Loucy (cell line): ENCODE results near the gene PREPL.
"Not testable (repeated sequence)": the region's sequence is repeated elsewhere in the genome, so short reads cannot be mapped to it uniquely, and the experiment has no call there.

ENCODE experiments used
- H2AFZ ChIP-seq: fragments of 200-600 bp; sonication (generic); 2 replicates; pipeline ENCODE4 v1.6.0; 2016; ENCODE audit warnings: antibody characterized with exemption, mild to moderate bottlenecking, low read length, moderate library complexity
- H3F3A ChIP-seq: fragments of 200-600 bp; 2 replicates; pipeline ENCODE4 v1.6.0; 2016; ENCODE audit warnings: antibody characterized with exemption, low read depth, mild to moderate bottlenecking
- H3K27me3 ChIP-seq: fragments of 200-600 bp; sonication (generic); 2 replicates; pipeline ENCODE4 v1.6.1; 2014; ENCODE audit warnings: low read length, mild to moderate bottlenecking; ENCODE audit not compliant: insufficient read depth, poor library complexity, severe bottlenecking
- H3K36me3 ChIP-seq: fragments of 200-600 bp; sonication (generic); 2 replicates; pipeline ENCODE4 v1.6.1; 2016; ENCODE audit warnings: low read length; ENCODE audit not compliant: insufficient read depth
- H3K4me1 ChIP-seq: fragments of 200-600 bp; sonication (generic); 2 replicates; pipeline ENCODE4 v1.5.1; 2014; ENCODE audit warnings: low read length, mild to moderate bottlenecking; ENCODE audit not compliant: insufficient read depth, poor library complexity, severe bottlenecking
- H3K4me2 ChIP-seq: fragments of 200-600 bp; sonication (generic); 2 replicates; pipeline ENCODE4 v1.6.0; 2014; ENCODE audit warnings: antibody characterized with exemption, low read length, low read depth, mild to moderate bottlenecking; ENCODE audit not compliant: poor library complexity, severe bottlenecking
- H3K4me3 ChIP-seq: fragments of 200-600 bp; sonication (generic); 2 replicates; pipeline ENCODE4 v1.5.1; 2014; ENCODE audit warnings: low read length, mild to moderate bottlenecking, mixed read lengths; ENCODE audit not compliant: poor library complexity, severe bottlenecking
- H3K79me2 ChIP-seq: fragments of 200-600 bp; sonication (generic); 2 replicates; pipeline ENCODE4 v1.6.1; 2014; ENCODE audit warnings: low read length; ENCODE audit not compliant: insufficient read depth
- H3K9ac ChIP-seq: fragments of 200-600 bp; sonication (generic); 2 replicates; pipeline ENCODE4 v1.6.0; 2014; ENCODE audit warnings: mild to moderate bottlenecking, low read depth, low read length, moderate library complexity; ENCODE audit not compliant: poor library complexity, severe bottlenecking
- H3K9me2 ChIP-seq: fragments of 200-600 bp; sonication (generic); replicated peaks from 2 replicates; pipeline ENCODE4 v1.6.1; 2016; ENCODE audit warnings: low read depth, low read length, mixed read lengths
- H3K9me3 ChIP-seq: fragments of 200-600 bp; sonication (generic); 2 replicates; pipeline ENCODE4 v1.6.1; 2014; ENCODE audit warnings: mild to moderate bottlenecking, antibody characterized with exemption, low read length, low read depth; ENCODE audit not compliant: insufficient read depth
- H4K20me1 ChIP-seq: fragments of 200-600 bp; sonication (generic); 2 replicates; pipeline ENCODE4 v1.6.0; 2014; ENCODE audit warnings: antibody characterized with exemption, low read length, mild to moderate bottlenecking; ENCODE audit not compliant: insufficient read depth, poor library complexity, severe bottlenecking
- CTCF ChIP-seq: fragments of 200-600 bp; sonication (generic); conservative IDR thresholded peaks from 2 replicates; pipeline ENCODE4 v1.5.1; 2014; ENCODE audit warnings: mild to moderate bottlenecking, antibody characterized with exemption, low read length
- EZH2phosphoT487 ChIP-seq: fragments of 200-600 bp; IDR thresholded peaks from 2 replicates; pipeline ENCODE4 v1.6.1; 2018; ENCODE audit warnings: antibody characterized with exemption, mild to moderate bottlenecking, moderate library complexity, borderline replicate concordance

Gene PREPL

GRCh38 chr2:44392338-44392943 lies 31.1 kb upstream of the PREPL start:
- H3K9me2 ChIP-seq: no peaks in the 10 kb centered on the region
- no peaks in the 10 kb centered on the region for H3K36me3 ChIP-seq
- no peaks in the 10 kb centered on the region for H3K4me1 ChIP-seq
- H3K4me3 ChIP-seq: no peak overlapping the region
- TF ChIP-seq EZH2phosphoT487 (no peak), CTCF (peak; percentile 77)
- no peak overlapping the region for H3K4me2 ChIP-seq
- H3K9me3 ChIP-seq: no peaks in the 10 kb centered on the region
- H3F3A ChIP-seq: no peaks in the 10 kb centered on the region
- H3K27me3 ChIP-seq: no peaks in the 10 kb centered on the region
- H4K20me1 ChIP-seq: no peaks in the 10 kb centered on the region
- no peak overlapping the region for H3K9ac ChIP-seq
- no peak overlapping the region for H2AFZ ChIP-seq
- H3K79me2 ChIP-seq: no peaks in the 10 kb centered on the region

DNA sequence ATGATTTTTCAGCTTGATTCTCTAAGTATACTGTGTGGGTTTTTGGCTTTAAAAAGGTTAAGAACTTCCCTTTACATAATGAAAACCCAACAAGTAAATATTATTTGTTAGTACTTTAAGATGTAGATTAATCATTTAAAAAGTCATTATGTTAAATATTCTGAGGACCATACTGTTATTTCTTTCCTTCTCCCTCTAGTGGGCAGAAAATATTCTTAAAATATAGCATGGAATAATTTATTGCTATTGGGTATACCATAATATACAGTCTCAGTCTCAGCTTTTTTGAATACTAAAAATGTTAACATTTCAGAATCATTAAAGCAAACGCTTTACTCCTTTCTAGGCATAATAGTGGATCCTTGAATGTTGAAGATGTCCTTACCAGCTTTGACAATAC lies 28.6 kb upstream of the PREPL start:
- no peaks in the 10 kb centered on the region for H3K79me2 ChIP-seq
- no peaks in the 10 kb centered on the region for H3F3A ChIP-seq
- no peaks in the 10 kb centered on the region for H3K4me1 ChIP-seq
- H3K4me2 ChIP-seq: no peak overlapping the region
- no peaks in the 10 kb centered on the region for H3K9me3 ChIP-seq
- H3K9me2 ChIP-seq: no peaks in the 10 kb centered on the region
- no peak overlapping the region for H2AFZ ChIP-seq
- H3K4me3 ChIP-seq: no peak overlapping the region
- no peaks in the 10 kb centered on the region for H3K27me3 ChIP-seq
- no peaks in the 10 kb centered on the region for H3K36me3 ChIP-seq
- H3K9ac ChIP-seq: no peak overlapping the region
- TF ChIP-seq EZH2phosphoT487 (no peak), CTCF (peak; percentile 63)
- no peaks in the 10 kb centered on the region for H4K20me1 ChIP-seq

- Histone ChIP-seq H3F3A (no peaks in the 10 kb centered on the region), H3K4me2 (no peak overlapping the region), H3K36me3 (no peaks in the 10 kb centered on the region), H3K27me3 (no peaks in the 10 kb centered on the region), H3K9me3 (no peaks in the 10 kb centered on the region), H4K20me1 (no peaks in the 10 kb centered on the region), H2AFZ (no peak overlapping the region), H3K9me2 (no peaks in the 10 kb centered on the region), H3K79me2 (no peaks in the 10 kb centered on the region), H3K4me1 (no peaks in the 10 kb centered on the region), H3K9ac (no peak overlapping the region), H3K4me3 (no peak overlapping the region)
- no peak for TF ChIP-seq EZH2phosphoT487
- TF ChIP-seq CTCF: no peak
These were observed 27.6 kb upstream of the PREPL start for GRCh38 chr2:44388877-44389276.

GRCh38 chr2:44385226-44385625 lies 23.9 kb upstream of the PREPL start:
- H4K20me1 ChIP-seq, H3K4me1 ChIP-seq, H3K79me2 ChIP-seq, H3F3A ChIP-seq, H3K9me3 ChIP-seq, H3K4me2 ChIP-seq, H3K36me3 ChIP-seq, H3K9ac ChIP-seq, H2AFZ ChIP-seq, H3K27me3 ChIP-seq, H3K9me2 ChIP-seq, H3K4me3 ChIP-seq: not testable (repeated sequence)
